K562 (cell line): ENCODE results near the gene PPT2. TPM values are rescaled to one million over a fixed set of nuclear protein-coding genes. Genes with fewer than 3 reads are reported as not detected.

ENCODE experiments used
- CHD7 ChIP-seq: fragments of 200-600 bp; sonication (generic); IDR thresholded peaks from one replicate; pipeline ENCODE4 v1.6.1; 2012; ENCODE audit warnings: mild to moderate bottlenecking, low read depth, low read length, inconsistent platforms
- EP300 ChIP-seq: IDR thresholded peaks from 2 replicates; pipeline ENCODE4 v1.6.1; 2012; ENCODE audit warnings: low read length, improper control_type of control experiment
- ERF ChIP-seq: fragments of 450-650 bp; formaldehyde crosslinking; IDR thresholded peaks from 2 replicates; pipeline ENCODE4 v1.4.0; 2020; ENCODE audit warnings: mild to moderate bottlenecking, mixed read lengths
- GATAD2A ChIP-seq: fragments of 450-650 bp; IDR thresholded peaks from 2 replicates; pipeline ENCODE4 v1.6.1; 2017
- LCOR ChIP-seq: sonication (generic); formaldehyde crosslinking; IDR thresholded peaks from 2 replicates; pipeline ENCODE4 v1.8.0; 2022; ENCODE audit warnings: mild to moderate bottlenecking, missing genetic modification reagents
- MAZ ChIP-seq, 2 experiments: fragments of 450-650 bp in 1 of 2; sonication (generic) in 1 of 2; formaldehyde crosslinking; IDR thresholded peaks in 1 of 2; conservative IDR thresholded peaks in 1 of 2; 2 replicates each; pipeline versions ENCODE4 v1.4.0 to v1.5.0; 2020; ENCODE audit warnings: mild to moderate bottlenecking in 1 of 2, missing genetic modification reagents in 1 of 2
- POLR2A ChIP-seq: fragments of 450-650 bp; conservative IDR thresholded peaks from 2 replicates; pipeline ENCODE4 v1.6.1; 2016
- PPARD ChIP-seq: fragments of 250-450 bp; sonication (Bioruptor Pico); IDR thresholded peaks from 2 replicates; pipeline ENCODE4 v1.8.0; 2022; ENCODE audit warnings: inconsistent platforms, mild to moderate bottlenecking, moderate library complexity
- SREBF1 ChIP-seq: fragments of 150-350 bp; IDR thresholded peaks from 2 replicates; pipeline ENCODE4 v1.6.1; 2014; ENCODE audit warnings: antibody characterized with exemption, low read depth, low read length, borderline replicate concordance
- TGIF2 ChIP-seq: sonication (generic); formaldehyde crosslinking; IDR thresholded peaks from 2 replicates; pipeline ENCODE4 v1.8.1; 2022; ENCODE audit warnings: mild to moderate bottlenecking, missing genetic modification reagents, moderate library complexity
- ZBTB26 ChIP-seq: fragments of 450-650 bp; formaldehyde crosslinking; IDR thresholded peaks from 2 replicates; pipeline ENCODE4 v1.4.0; 2022; ENCODE audit warnings: missing genetic modification characterization
- ZKSCAN1 ChIP-seq: fragments of 150-350 bp; IDR thresholded peaks from 2 replicates; pipeline ENCODE4 v1.6.1; 2016; ENCODE audit warnings: low read depth, low read length
- ZNF655 ChIP-seq: fragments of 250-450 bp; sonication (Bioruptor Pico); IDR thresholded peaks from 2 replicates; pipeline ENCODE4 v1.5.0; 2021
- ZSCAN29 ChIP-seq: fragments of 450-650 bp; IDR thresholded peaks from 2 replicates; pipeline ENCODE4 v1.6.1; 2017
- polyA plus RNA-seq, 8 experiments: library from polyadenylated mRNA; depleted of rRNA in 4 of 8; stranded (reverse) in 5 of 8; unstranded in 3 of 8; fragments of >200 nt; fragmentation: Nextera tagmentation in 2 of 8; fragmentation: Illumina TruSeq in 1 of 8; extraction: Ambion mirVana in 2 of 8; extraction: Trizol in 1 of 8; gene quantifications; 2 replicates each; pipeline versions ENCODE4 v1.2.1 to v1.2.3, GENCODE V29; 2011 to 2014; ENCODE audit warnings: inconsistent platforms in 1 of 8, missing spikeins in 1 of 8
- total RNA-seq, 7 experiments: library from RNA; depleted of rRNA in 6 of 7; stranded (reverse); fragments of >200 nt in 6 of 7; fragmentation: Illumina TruSeq in 2 of 7; extraction: Trizol in 2 of 7; gene quantifications; 2 replicates each; pipeline versions ENCODE4 v1.2.1 to v1.2.3, GENCODE V29; 2011 to 2021; ENCODE audit warnings: low replicate concordance in 1 of 7

Gene PPT2
- total and polyA plus RNA-seq, 9 of the 15 experiments (the other 6 are each of a cell fraction or from before 2014, with no cell fraction given) = 27.4 to 98.8 (median 69.9) TPM

GRCh38 chr6:32127717-32128592 is 26.0 kb upstream of the PPT2 start, which contains the start of gene ATF6B (continued):
- TF ChIP-seq EP300 = peak; percentile 53; the same call in 1 of the 2 replicates
- TF ChIP-seq GATAD2A = no peak
- TF ChIP-seq ERF = no peak; the same call in 1 of the 2 replicates
- TF ChIP-seq ZSCAN29 = no peak
- no peak for TF ChIP-seq CHD7
- peak; percentile 85 for TF ChIP-seq POLR2A
- no peak for TF ChIP-seq ZNF655 (CRISPR knock-in tag)
- TF ChIP-seq SREBF1 = no peak
- TF ChIP-seq TGIF2 (CRISPR knock-in tag) = no peak
- TF ChIP-seq LCOR = peak; percentile 47; the same call in 1 of the 2 replicates
- 0 out of 2 replicates have a peak, but pooled peaks have one; percentile 23 for TF ChIP-seq ZKSCAN1
- peak; percentile 69 to 81 for TF ChIP-seq MAZ (CRISPR knock-in tag; conservative IDR thresholded peaks at IDR 0.05 in 1 of 2, IDR thresholded peaks at IDR 0.05 in 1 of 2)
- 0 out of 2 replicates have a peak, but pooled peaks have one; percentile 40 for TF ChIP-seq ZBTB26 (CRISPR knock-in tag)
- no peak for TF ChIP-seq PPARD (CRISPR knock-in tag)
